Measurements from ENCODE around the gene UTP25.

DNA sequence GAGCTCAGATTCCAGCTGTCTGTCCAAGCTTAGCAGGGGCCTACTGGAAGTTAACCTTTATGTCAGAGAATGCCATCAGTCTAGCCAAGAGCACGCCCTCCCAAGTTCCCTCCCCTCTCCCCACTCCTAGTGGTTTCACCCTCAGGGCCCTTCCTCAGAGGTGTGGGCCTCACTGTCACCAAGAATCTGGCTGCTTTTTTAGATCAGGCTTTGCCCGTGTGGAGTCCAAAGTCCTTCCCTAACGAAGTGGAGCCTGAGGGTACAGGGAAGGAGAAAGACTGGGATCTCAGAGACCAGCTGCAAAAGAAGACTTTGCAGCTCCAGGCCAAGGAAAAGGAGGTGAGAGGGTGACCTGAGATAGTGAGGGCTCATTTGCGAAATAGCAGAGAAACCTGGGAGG lies 47.5 kb upstream of the UTP25 start:
- TF ChIP-seq EP300 (IDR thresholded peaks at IDR 0.05) = no peak
- TF ChIP-seq, protein P1, sequence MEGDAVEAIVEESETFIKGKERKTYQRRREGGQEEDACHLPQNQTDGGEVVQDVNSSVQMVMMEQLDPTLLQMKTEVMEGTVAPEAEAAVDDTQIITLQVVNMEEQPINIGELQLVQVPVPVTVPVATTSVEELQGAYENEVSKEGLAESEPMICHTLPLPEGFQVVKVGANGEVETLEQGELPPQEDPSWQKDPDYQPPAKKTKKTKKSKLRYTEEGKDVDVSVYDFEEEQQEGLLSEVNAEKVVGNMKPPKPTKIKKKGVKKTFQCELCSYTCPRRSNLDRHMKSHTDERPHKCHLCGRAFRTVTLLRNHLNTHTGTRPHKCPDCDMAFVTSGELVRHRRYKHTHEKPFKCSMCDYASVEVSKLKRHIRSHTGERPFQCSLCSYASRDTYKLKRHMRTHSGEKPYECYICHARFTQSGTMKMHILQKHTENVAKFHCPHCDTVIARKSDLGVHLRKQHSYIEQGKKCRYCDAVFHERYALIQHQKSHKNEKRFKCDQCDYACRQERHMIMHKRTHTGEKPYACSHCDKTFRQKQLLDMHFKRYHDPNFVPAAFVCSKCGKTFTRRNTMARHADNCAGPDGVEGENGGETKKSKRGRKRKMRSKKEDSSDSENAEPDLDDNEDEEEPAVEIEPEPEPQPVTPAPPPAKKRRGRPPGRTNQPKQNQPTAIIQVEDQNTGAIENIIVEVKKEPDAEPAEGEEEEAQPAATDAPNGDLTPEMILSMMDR (IDR thresholded peaks at IDR 0.05) = no peak
